ENCODE data around the gene CCDC124.

CCDC124 gene

GRCh38 chr19:17937371-17937900 lies 4.6 kb downstream of the CCDC124 start:
- DNase-seq: no peak

GRCh38 chr19:17938092-17938845 lies 5.5 kb downstream of the CCDC124 start:
- peak; percentile 41 for DNase-seq

GRCh38 chr19:17942181-17942580 lies 9.4 kb downstream of the CCDC124 start:
- DNase-seq: no peak

GRCh38 chr19:17942582-17943273 lies 9.9 kb downstream of the CCDC124 start:
- no peak for DNase-seq

GRCh38 chr19:17943274-17944221 lies 10.7 kb downstream of the CCDC124 start:
- DNase-seq: no peak

- DNase-seq: no peak
Measured at GRCh38 chr19:17944301-17944700, 11.5 kb downstream of the CCDC124 start.

- DNase-seq: no peak
Measured at GRCh38 chr19:17946965-17947784, 14.4 kb downstream of the CCDC124 start.

- peak; percentile 99 for DNase-seq
Measured at GRCh38 chr19:17947815-17948513, 15.1 kb downstream of the CCDC124 start.

GRCh38 chr19:17948514-17948900 lies 15.7 kb downstream of the CCDC124 start:
- peak; percentile 81 for DNase-seq

- no peak for DNase-seq
Measured at GRCh38 chr19:17948931-17949930, 16.4 kb downstream of the CCDC124 start.

GRCh38 chr19:17949956-17950309 lies 17.1 kb downstream of the CCDC124 start:
- DNase-seq: peak; percentile 49

- DNase-seq: no peak
Measured at GRCh38 chr19:17950310-17951156, 17.7 kb downstream of the CCDC124 start.

- no peak for DNase-seq
Measured at GRCh38 chr19:17951157-17951989, 18.6 kb downstream of the CCDC124 start.

- no peak for DNase-seq
Measured at GRCh38 chr19:17951990-17952976, 19.5 kb downstream of the CCDC124 start.

- no peak for DNase-seq
Measured at GRCh38 chr19:17953316-17953801, 20.5 kb downstream of the CCDC124 start.

GRCh38 chr19:17953869-17954268 lies 21.1 kb downstream of the CCDC124 start:
- no peak for DNase-seq

GRCh38 chr19:17954401-17954800 lies 21.6 kb downstream of the CCDC124 start:
- no peak for DNase-seq

Data from NCI-H2107 (cell line).